ENCODE results near the gene NTN1.

Gene NTN1

DNA sequence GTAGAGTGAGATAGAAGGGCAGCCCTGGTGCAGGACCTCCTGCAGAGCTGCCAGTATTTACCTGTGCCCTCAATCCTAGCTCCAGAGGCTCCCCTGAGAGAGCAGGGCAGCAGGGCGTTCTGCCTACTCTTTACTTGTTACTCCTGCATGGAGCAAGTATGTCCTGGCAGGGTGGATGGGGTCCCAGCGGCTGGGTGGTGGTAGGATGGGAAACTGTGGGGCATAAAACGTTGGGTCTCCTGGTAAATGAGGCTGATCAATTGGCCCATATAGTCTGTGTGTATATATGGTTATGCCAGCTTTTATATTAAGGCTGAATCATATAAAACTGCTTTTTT lies 192.0 kb downstream of the NTN1 start:
- TF ChIP-seq GATA3 (IDR thresholded peaks at IDR 0.05; ENCODE audit: low read depth, low read length) = no peak
- TF ChIP-seq GATA2 (IDR thresholded peaks at IDR 0.05; ENCODE audit: low read depth, low read length) = no peak

DNA sequence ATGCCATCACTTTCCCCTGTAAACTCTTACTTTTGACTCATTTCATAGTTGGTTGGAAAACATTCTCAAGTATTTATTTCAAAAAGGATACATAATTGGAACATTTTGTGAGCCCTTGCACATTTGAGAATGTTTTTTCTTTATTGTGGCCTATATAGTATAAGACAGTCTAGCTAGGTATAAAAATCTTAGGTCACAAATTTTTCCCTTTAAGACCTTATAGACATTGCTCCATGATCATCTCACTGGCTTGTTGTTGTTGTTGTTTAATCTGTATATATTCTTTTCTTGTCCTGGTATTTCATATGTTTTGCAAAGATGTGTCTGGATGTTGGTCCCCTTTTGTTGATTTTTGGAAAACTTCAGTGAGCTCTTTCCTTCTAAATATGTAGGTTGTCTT lies 194.2 kb downstream of the NTN1 start:
- no peak for TF ChIP-seq GATA2 (IDR thresholded peaks at IDR 0.05; ENCODE audit: low read depth, low read length)
- TF ChIP-seq GATA3 (IDR thresholded peaks at IDR 0.05; ENCODE audit: low read depth, low read length) = no peak

DNA sequence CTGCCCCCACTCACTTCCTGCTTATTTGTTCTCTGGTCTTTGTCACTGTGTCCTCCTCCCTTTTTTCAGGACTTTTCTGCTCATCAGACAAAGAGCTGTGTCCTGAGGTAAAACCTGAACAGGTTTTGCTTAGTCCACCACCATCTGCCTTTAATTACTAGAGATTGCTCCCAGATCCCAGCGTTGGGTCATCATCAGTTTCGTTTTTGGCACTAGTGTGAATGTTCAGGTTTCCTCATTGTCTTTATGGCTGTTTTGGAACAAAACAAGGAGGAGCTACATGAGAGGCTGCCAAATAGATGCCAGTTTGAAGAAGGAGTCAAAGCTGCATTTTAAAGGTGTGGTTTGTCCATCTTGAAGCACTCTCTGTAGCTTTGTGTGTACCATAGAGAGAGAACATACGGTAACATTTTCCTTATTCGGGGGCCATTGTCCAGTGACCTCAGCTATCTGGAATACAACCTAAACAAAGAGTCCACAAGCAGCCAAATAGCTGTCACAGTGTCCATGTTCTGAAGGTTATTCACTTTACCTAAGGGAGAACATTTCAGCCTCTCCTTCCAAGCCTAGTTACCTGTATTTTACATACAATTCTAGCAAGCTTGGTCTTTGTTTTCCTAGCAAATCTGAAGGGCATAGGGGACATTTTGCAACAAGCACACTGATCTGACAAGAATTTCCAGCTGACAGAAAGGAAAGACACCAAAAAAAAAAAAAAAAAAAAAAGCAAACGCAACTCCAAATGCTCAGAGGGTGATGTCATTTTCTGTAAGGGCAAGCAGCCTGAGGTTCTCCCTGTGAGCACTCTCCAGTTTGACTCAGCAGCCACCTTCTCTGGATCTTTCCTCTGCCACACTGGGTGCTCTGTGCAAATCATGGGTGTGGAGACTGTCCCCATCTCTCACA lies 196.1 kb downstream of the NTN1 start:
- TF ChIP-seq GATA3 (IDR thresholded peaks at IDR 0.05; ENCODE audit: low read depth, low read length) (no peak), GATA2 (IDR thresholded peaks at IDR 0.05; ENCODE audit: low read depth, low read length) (no peak)

DNA sequence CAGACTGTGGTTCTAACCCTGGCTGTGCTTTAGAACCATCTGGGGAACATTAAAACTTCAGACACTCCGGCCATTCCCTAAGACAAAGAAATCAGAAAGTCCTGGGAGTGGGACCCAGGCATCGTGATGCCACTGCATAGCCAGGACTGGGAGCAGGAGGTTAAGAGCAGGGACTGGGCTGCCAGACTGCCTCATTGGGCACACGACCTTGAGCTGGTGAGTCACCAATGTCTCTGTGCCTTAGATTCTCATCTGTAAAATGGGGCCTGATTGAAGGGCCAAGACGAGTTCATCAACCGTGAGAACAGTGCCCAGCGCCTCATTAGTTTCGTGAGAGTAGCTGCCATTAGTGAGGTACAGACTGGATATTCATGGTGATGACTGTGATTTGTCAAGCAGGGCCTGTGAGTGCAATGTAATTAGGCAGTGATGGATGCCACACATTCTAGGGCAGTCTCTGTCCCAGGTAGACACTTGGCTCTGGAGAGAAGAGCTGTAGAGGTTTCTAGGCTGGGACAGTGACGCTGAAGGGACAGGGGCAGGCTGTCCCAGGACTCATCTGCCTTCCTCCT lies 196.8 kb downstream of the NTN1 start:
- TF ChIP-seq GATA3 (IDR thresholded peaks at IDR 0.05; ENCODE audit: low read depth, low read length) = no peak
- TF ChIP-seq GATA2 (IDR thresholded peaks at IDR 0.05; ENCODE audit: low read depth, low read length) = no peak

DNA sequence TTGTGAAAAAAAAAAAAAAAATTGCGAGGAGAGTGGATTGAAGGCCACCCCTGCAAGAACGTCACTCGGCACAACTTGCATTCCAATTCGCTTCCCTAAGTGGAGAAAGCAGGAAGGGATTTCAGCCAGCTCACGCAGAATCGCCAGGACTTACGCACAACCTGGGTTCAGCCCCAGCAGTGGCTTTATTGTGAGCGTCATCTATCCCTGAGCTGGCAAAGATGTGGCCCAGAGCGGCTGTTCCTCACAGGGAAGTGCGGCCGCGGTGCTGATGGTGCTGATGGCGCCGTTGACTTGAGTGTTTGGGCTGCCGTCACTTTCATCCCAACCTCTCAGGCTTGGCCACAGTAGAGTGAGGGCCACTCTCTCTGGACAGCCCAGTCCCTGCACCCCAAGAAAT lies 197.6 kb downstream of the NTN1 start:
- no peak for TF ChIP-seq GATA3 (IDR thresholded peaks at IDR 0.05; ENCODE audit: low read depth, low read length)

DNA sequence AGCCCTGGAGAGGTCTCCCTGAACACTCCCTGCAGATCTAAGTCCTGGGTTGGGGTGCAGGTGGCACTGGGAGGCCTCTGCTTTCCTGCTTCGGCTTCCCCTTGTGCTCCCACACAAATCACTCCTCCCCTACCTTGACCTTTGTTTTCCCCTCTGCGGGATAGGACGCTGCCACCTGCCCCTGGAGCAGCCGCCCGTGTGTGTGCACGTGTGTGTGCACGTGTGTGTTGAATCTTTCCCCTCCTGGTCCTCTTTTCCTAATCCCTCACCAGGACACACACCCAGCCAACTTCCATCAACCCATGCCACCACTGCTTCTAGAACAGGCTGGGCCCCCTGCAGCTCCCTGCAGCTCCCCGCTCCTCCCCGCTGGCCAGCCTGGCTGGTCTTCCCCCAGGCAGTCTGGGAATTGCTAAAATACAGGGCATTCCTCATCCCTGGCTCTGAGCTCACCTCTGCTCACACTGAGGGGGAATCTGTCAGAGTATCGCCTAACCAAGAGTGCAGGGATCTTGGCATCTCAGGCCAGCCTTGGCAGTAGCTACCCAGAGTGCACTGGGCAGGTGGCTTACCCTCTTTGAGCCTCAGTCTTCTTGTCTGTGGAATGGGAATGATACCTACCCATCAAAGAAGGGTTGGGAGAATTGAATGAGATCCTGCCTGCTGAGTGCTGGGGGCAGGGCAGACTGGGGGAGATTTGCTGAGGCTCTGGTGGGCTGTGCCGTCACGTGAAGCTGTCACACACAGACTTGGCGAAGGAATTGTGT lies 198.5 kb downstream of the NTN1 start:
- TF ChIP-seq GATA3 (IDR thresholded peaks at IDR 0.05; ENCODE audit: low read depth, low read length) (no peak), GATA2 (IDR thresholded peaks at IDR 0.05; ENCODE audit: low read depth, low read length) (no peak)

DNA sequence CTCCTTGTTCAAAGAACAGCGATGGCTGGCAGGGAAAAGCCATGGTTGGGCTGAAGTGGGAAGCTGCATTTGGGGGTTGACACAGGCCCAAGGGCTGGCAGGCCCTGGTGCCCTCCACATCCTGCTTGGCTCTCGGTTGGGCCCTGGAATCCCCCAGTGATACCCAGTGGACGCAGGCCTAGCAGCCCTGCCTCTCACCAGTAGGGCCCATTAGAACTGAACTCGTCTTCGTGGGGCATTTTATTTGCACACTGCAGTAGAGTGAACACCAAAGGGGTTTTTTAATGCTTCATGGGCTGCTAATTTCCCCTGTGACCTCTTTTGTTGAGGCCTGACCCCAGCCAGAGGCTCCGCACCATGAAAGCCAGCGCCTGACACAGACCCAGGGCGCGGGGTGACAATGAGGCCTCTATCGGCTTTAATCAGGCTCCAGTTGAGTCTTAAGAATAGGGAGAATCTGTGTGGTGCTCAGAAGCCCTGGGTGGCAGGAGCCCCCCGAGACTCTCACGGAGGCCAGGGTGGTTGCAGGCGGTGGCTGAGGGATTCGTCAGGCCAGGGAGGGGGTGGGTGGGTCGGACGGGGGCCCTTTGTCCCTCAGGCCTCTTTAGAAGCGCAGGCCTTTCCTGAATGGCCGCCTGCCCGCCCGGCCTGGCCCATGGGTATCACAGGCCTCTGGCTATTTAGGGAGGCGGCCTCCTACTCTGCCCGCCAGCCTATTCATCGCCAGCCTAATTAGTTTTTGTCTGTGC lies 199.3 kb downstream of the NTN1 start:
- TF ChIP-seq GATA3 (IDR thresholded peaks at IDR 0.05; ENCODE audit: low read depth, low read length) (no peak), GATA2 (IDR thresholded peaks at IDR 0.05; ENCODE audit: low read depth, low read length) (no peak)

DNA sequence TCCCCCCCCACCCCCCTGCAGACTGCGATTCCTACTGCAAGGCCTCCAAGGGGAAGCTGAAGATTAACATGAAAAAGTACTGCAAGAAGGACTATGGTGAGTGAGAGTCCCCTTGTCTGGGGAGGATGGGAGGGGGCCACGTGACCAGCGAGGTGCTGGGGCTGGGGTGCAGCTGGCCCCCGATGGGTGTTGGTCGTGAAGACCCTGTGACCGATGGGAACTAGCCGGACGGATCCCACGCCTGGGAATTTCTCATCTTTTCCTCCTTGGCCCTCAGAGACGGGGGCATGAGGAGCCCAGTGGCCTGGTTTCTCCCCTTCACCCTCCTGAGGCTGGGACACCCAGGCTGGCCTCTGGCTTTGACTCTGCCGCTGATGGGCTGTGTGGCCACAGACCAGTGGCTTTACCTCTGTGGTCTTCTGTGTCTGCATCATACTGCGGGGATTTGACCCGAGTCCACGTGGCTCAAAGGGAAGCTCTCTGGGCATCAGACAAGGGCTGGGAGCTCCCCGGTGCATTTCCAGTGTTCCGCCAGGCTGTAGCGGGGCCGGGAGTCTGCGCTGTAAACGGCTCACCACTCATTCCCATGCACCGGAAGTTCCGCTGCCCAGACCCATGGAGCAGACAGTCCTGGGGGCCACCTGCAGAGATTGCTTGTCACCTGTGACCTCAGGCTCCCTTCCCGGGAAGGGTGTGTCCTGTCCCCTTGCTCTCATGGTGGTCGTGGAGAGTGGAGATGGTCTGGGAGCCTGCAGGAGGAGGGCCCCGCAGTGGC lies 200.0 kb downstream of the NTN1 start:
- TF ChIP-seq GATA3 (IDR thresholded peaks at IDR 0.05; ENCODE audit: low read depth, low read length) (no peak), GATA2 (IDR thresholded peaks at IDR 0.05; ENCODE audit: low read depth, low read length) (no peak)

DNA sequence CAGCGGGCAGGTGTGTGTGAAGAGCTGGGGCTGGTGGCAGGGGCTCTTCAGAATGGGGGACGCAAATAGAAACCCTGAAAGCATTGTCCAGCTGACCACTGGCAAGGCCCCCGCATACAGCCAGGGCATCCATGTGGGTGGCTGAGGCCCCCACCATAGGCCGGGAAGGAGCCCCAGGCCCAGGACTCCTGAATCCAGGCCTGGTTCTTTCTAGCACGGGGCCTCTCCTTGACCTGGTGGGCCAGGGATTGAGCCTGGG lies 200.5 kb downstream of the NTN1 start:
- TF ChIP-seq GATA2 (IDR thresholded peaks at IDR 0.05; ENCODE audit: low read depth, low read length) = no peak
- TF ChIP-seq GATA3 (IDR thresholded peaks at IDR 0.05; ENCODE audit: low read depth, low read length) = no peak

DNA sequence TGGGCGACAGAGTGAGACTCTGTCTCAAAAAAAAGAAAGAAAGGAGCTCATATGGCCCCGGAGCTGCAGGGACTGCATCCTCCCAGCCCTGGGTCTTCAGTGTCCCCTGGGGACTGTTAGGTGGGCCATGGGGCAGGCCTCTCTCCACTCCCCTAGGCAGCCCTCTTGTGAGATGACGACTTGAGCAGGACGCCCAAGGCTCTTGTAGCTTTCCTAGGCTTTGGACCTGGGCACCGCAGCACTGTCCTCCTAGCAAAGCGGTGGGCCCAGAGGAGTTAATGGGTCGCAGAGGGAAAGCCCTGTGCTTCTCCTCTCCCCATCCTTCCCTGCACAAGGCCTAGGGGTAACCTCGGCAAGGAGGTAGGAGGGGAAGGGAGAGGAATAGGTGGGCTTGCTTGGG lies 202.2 kb downstream of the NTN1 start:
- no peak for TF ChIP-seq GATA2 (IDR thresholded peaks at IDR 0.05; ENCODE audit: low read depth, low read length)
- no peak for TF ChIP-seq GATA3 (IDR thresholded peaks at IDR 0.05; ENCODE audit: low read depth, low read length)

DNA sequence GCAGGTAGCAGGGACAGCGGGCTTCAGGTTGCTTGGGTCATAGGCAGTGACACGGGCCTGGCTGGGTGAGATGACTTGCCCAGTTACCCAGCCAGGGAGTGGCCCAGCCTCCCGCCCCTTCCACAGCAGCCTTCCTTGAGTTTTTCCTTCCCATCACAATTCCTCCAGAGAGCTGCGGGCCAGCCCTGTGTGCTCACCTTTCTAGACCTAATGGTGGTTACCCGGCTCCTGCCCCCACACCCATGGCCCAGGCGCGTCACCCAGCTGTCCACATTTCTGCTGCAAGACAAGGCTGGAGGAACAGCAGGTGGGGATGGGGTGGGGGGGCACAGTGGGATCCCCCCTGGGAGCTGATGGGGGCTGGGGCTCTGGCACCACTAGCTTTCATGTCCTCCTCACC lies 203.2 kb downstream of the NTN1 start:
- TF ChIP-seq GATA2 (IDR thresholded peaks at IDR 0.05; ENCODE audit: low read depth, low read length) (no peak), GATA3 (IDR thresholded peaks at IDR 0.05; ENCODE audit: low read depth, low read length) (no peak)

DNA sequence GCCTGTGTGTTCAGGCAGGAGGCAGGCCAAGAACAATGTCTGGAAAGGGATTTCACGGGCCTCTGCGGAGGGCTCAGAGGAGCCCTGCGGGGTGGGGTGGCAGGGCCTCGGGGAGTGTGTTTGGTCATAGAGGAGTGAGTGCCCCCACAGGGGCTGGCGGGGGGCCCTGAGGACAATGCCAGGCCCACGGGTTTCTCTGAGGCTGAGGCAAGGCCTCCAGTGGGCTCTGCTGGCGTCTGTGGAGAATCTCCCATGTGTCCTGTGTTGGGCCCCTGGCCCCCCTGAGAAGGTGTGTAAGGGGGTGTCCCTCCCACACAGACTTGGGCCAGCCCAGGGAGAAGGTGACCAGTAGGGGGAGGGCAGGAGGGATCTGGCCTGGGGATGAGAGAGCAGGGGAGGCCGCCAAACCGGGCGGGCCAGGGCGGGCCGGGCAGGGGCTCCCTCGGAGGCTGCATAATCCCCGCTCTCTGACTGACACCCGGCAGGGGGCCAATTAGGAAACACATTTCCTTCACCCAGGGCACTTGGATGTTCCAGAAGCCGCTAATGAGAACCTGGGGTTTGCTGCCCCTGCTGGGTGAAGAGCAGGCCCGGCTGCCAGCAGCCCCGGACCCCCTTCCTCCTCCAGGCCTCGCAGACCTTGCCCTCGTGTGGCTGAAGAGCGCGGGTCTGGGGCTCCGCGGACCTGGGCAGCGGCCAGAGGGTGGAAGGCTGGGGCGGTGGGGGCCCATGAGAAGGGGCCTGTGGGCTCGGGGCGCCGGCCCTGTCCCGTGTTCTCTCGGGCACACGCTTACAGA lies 204.2 kb downstream of the NTN1 start:
- TF ChIP-seq GATA3 (IDR thresholded peaks at IDR 0.05; ENCODE audit: low read depth, low read length) (no peak), GATA2 (IDR thresholded peaks at IDR 0.05; ENCODE audit: low read depth, low read length) (no peak)
